Trophoblast cell (in vitro differentiated cells and primary cell): ENCODE data around the gene THEMIS.

ENCODE experiments used
- DNase-seq, 2 donors: peaks; one replicate each; pipeline ENCODE4 v3.0.0-alpha.2; 2016
- H2AFZ ChIP-seq: 2 replicates; pipeline ENCODE4 v1.6.1; 2013; ENCODE audit warnings: low read length, moderate library complexity, mild to moderate bottlenecking; ENCODE audit not compliant: insufficient read depth, poor library complexity
- H2AK5ac ChIP-seq: 2 replicates; pipeline ENCODE4 v1.6.1; 2013; ENCODE audit warnings: mild to moderate bottlenecking, low read length
- H2BK120ac ChIP-seq: 2 replicates; pipeline ENCODE4 v1.6.1; 2013; ENCODE audit warnings: low read length, mild to moderate bottlenecking, moderate library complexity; ENCODE audit not compliant: insufficient read depth, poor library complexity
- H2BK12ac ChIP-seq: 2 replicates; pipeline ENCODE4 v1.6.1; 2013; ENCODE audit warnings: mild to moderate bottlenecking, low read length, moderate library complexity
- H2BK5ac ChIP-seq: 2 replicates; pipeline ENCODE4 v1.6.1; 2013; ENCODE audit warnings: low read length, low read depth, moderate library complexity, mild to moderate bottlenecking; ENCODE audit not compliant: poor library complexity
- H3K14ac ChIP-seq: 2 replicates; pipeline ENCODE4 v1.6.1; 2013; ENCODE audit warnings: mild to moderate bottlenecking, low read length
- H3K18ac ChIP-seq: 2 replicates; pipeline ENCODE4 v1.6.1; 2013; ENCODE audit warnings: mild to moderate bottlenecking, low read length
- H3K23ac ChIP-seq: 2 replicates; pipeline ENCODE4 v1.6.1; 2013; ENCODE audit warnings: low read length
- H3K27ac ChIP-seq: 2 replicates; pipeline ENCODE4 v1.5.1; 2013; ENCODE audit warnings: low read depth, mild to moderate bottlenecking, inconsistent platforms, low read length, moderate library complexity
- H3K27me3 ChIP-seq: 2 replicates; pipeline ENCODE4 v1.6.1; 2013; ENCODE audit warnings: inconsistent platforms, mild to moderate bottlenecking, low read length, moderate library complexity; ENCODE audit not compliant: insufficient read depth
- H3K36me3 ChIP-seq, 2 experiments: 1 replicate in 1 of 2; 2 replicates in 1 of 2; pipeline ENCODE4 v1.6.1; 2013; ENCODE audit warnings: low read length in 2 of 2, mild to moderate bottlenecking in 2 of 2, moderate library complexity in 1 of 2; ENCODE audit not compliant: insufficient read depth in 2 of 2, control insufficient read depth in 1 of 2
- H3K4ac ChIP-seq: 2 replicates; pipeline ENCODE4 v1.6.1; 2013; ENCODE audit warnings: low read depth, mild to moderate bottlenecking, low read length, moderate library complexity
- H3K4me1 ChIP-seq, 2 experiments: 1 replicate in 1 of 2; 2 replicates in 1 of 2; pipeline ENCODE4 v1.6.1; 2013; ENCODE audit warnings: low read length in 2 of 2, mild to moderate bottlenecking in 2 of 2, moderate library complexity in 1 of 2; ENCODE audit not compliant: insufficient read depth in 2 of 2, control insufficient read depth in 1 of 2
- H3K4me2 ChIP-seq: 2 replicates; pipeline ENCODE4 v1.6.1; 2013; ENCODE audit warnings: inconsistent platforms, mild to moderate bottlenecking, low read length, moderate library complexity
- H3K4me3 ChIP-seq: 2 replicates; pipeline ENCODE4 v1.5.1; 2013; ENCODE audit warnings: mild to moderate bottlenecking, low read depth, low read length, inconsistent platforms
- H3K79me1 ChIP-seq: one replicate; pipeline ENCODE4 v1.6.1; 2013; ENCODE audit warnings: low read length
- H3K79me2 ChIP-seq: 2 replicates; pipeline ENCODE4 v1.6.1; 2013; ENCODE audit warnings: low read length, mild to moderate bottlenecking; ENCODE audit not compliant: control insufficient read depth, insufficient read depth, poor library complexity
- H3K9ac ChIP-seq: 2 replicates; pipeline ENCODE4 v1.6.1; 2013; ENCODE audit warnings: mild to moderate bottlenecking, low read length
- H3K9me3 ChIP-seq: 2 replicates; pipeline ENCODE4 v1.6.1; 2013; ENCODE audit warnings: low read depth, mild to moderate bottlenecking, control low read depth, inconsistent platforms, low read length; ENCODE audit not compliant: insufficient read depth
- H4K12ac ChIP-seq: 2 replicates; pipeline ENCODE4 v1.6.1; 2013; ENCODE audit warnings: low read depth, mild to moderate bottlenecking, low read length, moderate library complexity
- H4K8ac ChIP-seq: 2 replicates; pipeline ENCODE4 v1.6.1; 2013; ENCODE audit warnings: low read depth, mild to moderate bottlenecking, low read length, moderate library complexity
- H4K91ac ChIP-seq: one replicate; pipeline ENCODE4 v1.6.1; 2013; ENCODE audit warnings: low read depth, mild to moderate bottlenecking, low read length, moderate library complexity
- WGBS: extraction: QIAGEN DNeasy Blood & Tissue Kit; methylation state at CpG from one replicate; pipeline ENCODE4 v1.1.7; 2013; ENCODE audit warnings: missing lambda C conversion rate; ENCODE audit not compliant: insufficient read length, insufficient coverage; ENCODE audit errors: extremely low coverage; 5-methylcytosine and 5-hydroxymethylcytosine counted together

Gene THEMIS

GRCh38 chr6:127738423-127738822 lies 162.4 kb downstream of the THEMIS start:
- Histone ChIP-seq H4K12ac (no peak overlapping the region), H4K8ac (no peak overlapping the region), H3K79me2 (no peaks in the 10 kb centered on the region), H3K27ac (no peak overlapping the region), H3K9me3 (no peaks in the 10 kb centered on the region), H3K14ac (no peak overlapping the region), H3K4me1 (no peaks in the 10 kb centered on the region), H3K79me1 (no peaks in the 10 kb centered on the region), H3K4me2 (no peak overlapping the region), H3K23ac (no peak overlapping the region), H3K36me3 (no peaks in the 10 kb centered on the region), H2AFZ (no peak overlapping the region), H4K91ac (no peak overlapping the region), H2BK120ac (no peak overlapping the region), H3K4ac (no peak overlapping the region), H2BK12ac (no peak overlapping the region), H2BK5ac (no peak overlapping the region), H3K4me3 (no peak overlapping the region), H3K9ac (no peak overlapping the region), H3K27me3 (no peaks in the 10 kb centered on the region), H2AK5ac (no peak overlapping the region), H3K18ac (no peak overlapping the region)
- DNase-seq, result no peak
- no CpG with 5 or more reads among the region's 3 CpGs for WGBS

GRCh38 chr6:127737768-127738167 lies 163.1 kb downstream of the THEMIS start:
- H2AK5ac ChIP-seq, result no peak overlapping the region
- no peak overlapping the region for H3K27ac ChIP-seq
- no peak overlapping the region for H3K4me3 ChIP-seq
- H4K8ac ChIP-seq, result no peak overlapping the region
- WGBS, result no CpG with 5 or more reads among the region's 3 CpGs
- no peaks in the 10 kb centered on the region for H3K9me3 ChIP-seq
- H3K23ac ChIP-seq, result no peak overlapping the region
- H3K79me2 ChIP-seq, result no peaks in the 10 kb centered on the region
- no peaks in the 10 kb centered on the region for H3K79me1 ChIP-seq
- no peaks in the 10 kb centered on the region for H3K4me1 ChIP-seq
- no peak overlapping the region for H4K91ac ChIP-seq
- no peak overlapping the region for H2AFZ ChIP-seq
- no peak overlapping the region for H4K12ac ChIP-seq
- H3K36me3 ChIP-seq, result no peaks in the 10 kb centered on the region
- H3K18ac ChIP-seq, result no peak overlapping the region
- no peak overlapping the region for H3K14ac ChIP-seq
- H3K4me2 ChIP-seq, result no peak overlapping the region
- no peak overlapping the region for H2BK5ac ChIP-seq
- H3K4ac ChIP-seq, result no peak overlapping the region
- no peak for DNase-seq
- H3K27me3 ChIP-seq, result no peaks in the 10 kb centered on the region
- no peak overlapping the region for H3K9ac ChIP-seq
- no peak overlapping the region for H2BK12ac ChIP-seq
- no peak overlapping the region for H2BK120ac ChIP-seq

- H3K79me1 ChIP-seq, result no peaks in the 10 kb centered on the region
- H3K23ac ChIP-seq, result no peak overlapping the region
- no peak overlapping the region for H4K91ac ChIP-seq
- no peak overlapping the region for H2AK5ac ChIP-seq
- H3K9me3 ChIP-seq, result no peaks in the 10 kb centered on the region
- DNase-seq, result peak; percentile 33 to 82
- H3K14ac ChIP-seq, result no peak overlapping the region
- no peak overlapping the region for H3K18ac ChIP-seq
- H4K8ac ChIP-seq, result no peak overlapping the region
- no peak overlapping the region for H3K4me2 ChIP-seq
- H3K4me1 ChIP-seq, result no peaks in the 10 kb centered on the region
- H2BK12ac ChIP-seq, result no peak overlapping the region
- H3K4me3 ChIP-seq, result no peak overlapping the region
- no peak overlapping the region for H3K9ac ChIP-seq
- no peak overlapping the region for H4K12ac ChIP-seq
- H3K27ac ChIP-seq, result no peak overlapping the region
- H3K79me2 ChIP-seq, result no peaks in the 10 kb centered on the region
- no peak overlapping the region for H2BK120ac ChIP-seq
- H3K36me3 ChIP-seq, result no peaks in the 10 kb centered on the region
- no peaks in the 10 kb centered on the region for H3K27me3 ChIP-seq
- no peak overlapping the region for H2BK5ac ChIP-seq
- H2AFZ ChIP-seq, result no peak overlapping the region
- no peak overlapping the region for H3K4ac ChIP-seq
Measured at GRCh38 chr6:127737009-127737486, 163.8 kb downstream of the THEMIS start.

GRCh38 chr6:127732927-127733326 lies 167.9 kb downstream of the THEMIS start:
- Histone ChIP-seq H3K4ac (no peak overlapping the region), H3K79me1 (no peaks in the 10 kb centered on the region), H4K12ac (no peak overlapping the region), H3K23ac (no peak overlapping the region), H3K36me3 (no peaks in the 10 kb centered on the region), H3K79me2 (no peaks in the 10 kb centered on the region), H2BK120ac (no peak overlapping the region), H3K9me3 (no peaks in the 10 kb centered on the region), H2AK5ac (no peak overlapping the region), H3K4me3 (no peak overlapping the region), H2AFZ (no peak overlapping the region), H3K14ac (no peak overlapping the region), H2BK12ac (no peak overlapping the region), H3K4me1 (no peaks in the 10 kb centered on the region), H3K27ac (no peak overlapping the region), H4K91ac (no peak overlapping the region), H3K27me3 (no peaks in the 10 kb centered on the region), H3K18ac (no peak overlapping the region), H3K9ac (no peak overlapping the region), H4K8ac (no peak overlapping the region), H3K4me2 (no peak overlapping the region), H2BK5ac (no peak overlapping the region)
- WGBS, result no CpG with 5 or more reads among the region's 3 CpGs
- no peak for DNase-seq
